A673 (cell line): ENCODE measurements around the gene FOXC2. TPM values are rescaled to one million over a fixed set of nuclear protein-coding genes. Genes with fewer than 3 reads are reported as not detected.

Experiments used
- BruUV-seq: library from RNA; stranded (reverse); fragments of 400-500 nt; replicated peaks from 2 replicates; lab custom pipeline; 2021; lab: Mats Ljungman, UMichigan
- CTCF ChIA-PET: fragments of 300-600 bp; sonication (Branson Sonifier 250); formaldehyde crosslinking; loops from one replicate; lab custom pipeline; 2022; ENCODE audit warnings: antibody characterized with exemption; lab: Charles Lee
- POLR2A ChIA-PET: fragments of 300-600 bp; sonication (Branson Sonifier 250); formaldehyde crosslinking; loops from one replicate; lab custom pipeline; 2022; ENCODE audit warnings: antibody characterized with exemption; ENCODE audit not compliant: low non-redundant PET; lab: Charles Lee
- DNase-seq: peaks from one replicate; pipeline ENCODE4 v3.0.0-alpha.2; 2015; ENCODE audit warnings: low spot score
- H3K27ac ChIP-seq: fragments of 200-600 bp; sonication (generic); 2 replicates; pipeline ENCODE4 v1.5.1; 2016; ENCODE audit warnings: mixed run types, low read depth, mild to moderate bottlenecking, mixed read lengths, antibody characterized with exemption, low read length; ENCODE audit not compliant: poor library complexity, severe bottlenecking
- H3K27me3 ChIP-seq: fragments of 200-600 bp; sonication (generic); replicated peaks from 2 replicates; pipeline ENCODE4 v1.6.1; 2017; ENCODE audit warnings: mixed run types, low read depth, mild to moderate bottlenecking, mixed read lengths, antibody characterized with exemption, low read length; ENCODE audit not compliant: insufficient read depth, poor library complexity
- H3K36me3 ChIP-seq: fragments of 200-600 bp; sonication (generic); 2 replicates; pipeline ENCODE4 v1.6.1; 2016; ENCODE audit warnings: mixed run types, mild to moderate bottlenecking, mixed read lengths, antibody characterized with exemption, low read length; ENCODE audit not compliant: insufficient read depth, poor library complexity, severe bottlenecking
- H3K4me1 ChIP-seq: fragments of 200-600 bp; sonication (generic); 2 replicates; pipeline ENCODE4 v1.6.1; 2017; ENCODE audit warnings: mixed run types, mild to moderate bottlenecking, mixed read lengths, antibody characterized with exemption, low read length; ENCODE audit not compliant: insufficient read depth, poor library complexity, severe bottlenecking
- H3K4me3 ChIP-seq: fragments of 200-600 bp; sonication (generic); 2 replicates; pipeline ENCODE4 v1.5.1; 2016; ENCODE audit warnings: low read depth, mixed run types, mild to moderate bottlenecking, mixed read lengths, low read length; ENCODE audit not compliant: poor library complexity, severe bottlenecking
- H3K9me3 ChIP-seq: fragments of 200-600 bp; sonication (generic); 2 replicates; pipeline ENCODE4 v1.6.1; 2016; ENCODE audit warnings: mixed run types, low read depth, mild to moderate bottlenecking, mixed read lengths, antibody characterized with exemption, low read length; ENCODE audit not compliant: poor library complexity, severe bottlenecking
- EZH2 ChIP-seq: fragments of 200-600 bp; sonication (generic); IDR thresholded peaks from 2 replicates; pipeline ENCODE4 v1.6.1; 2017; ENCODE audit warnings: borderline replicate concordance, low read depth, mild to moderate bottlenecking, mixed read lengths, antibody characterized with exemption, low read length; ENCODE audit not compliant: poor library complexity, severe bottlenecking
- intact Hi-C: fragments of 100-400 bp; cut with micrococcal nuclease; formaldehyde crosslinking; loops from one replicate; pipeline ENCODE4 v1.10.0; 2022; ENCODE audit not compliant: unreplicated experiment
- total RNA-seq: library from RNA; stranded (reverse); gene quantifications from 2 replicates; pipeline ENCODE4 v1.2.3, GENCODE V29; 2021
- TF ChIP-seq, protein P1 (sequence below): fragments of 300-800, 200-600 bp; sonication (generic); conservative IDR thresholded peaks from 2 replicates; pipeline ENCODE4 v1.5.1; 2017; ENCODE audit warnings: low read depth, mild to moderate bottlenecking, antibody characterized with exemption, low read length, moderate library complexity, mixed read lengths

The FOXC2 gene
- total RNA-seq, 1 experiment from 2014 or later, result 0.34 TPM

DNA sequence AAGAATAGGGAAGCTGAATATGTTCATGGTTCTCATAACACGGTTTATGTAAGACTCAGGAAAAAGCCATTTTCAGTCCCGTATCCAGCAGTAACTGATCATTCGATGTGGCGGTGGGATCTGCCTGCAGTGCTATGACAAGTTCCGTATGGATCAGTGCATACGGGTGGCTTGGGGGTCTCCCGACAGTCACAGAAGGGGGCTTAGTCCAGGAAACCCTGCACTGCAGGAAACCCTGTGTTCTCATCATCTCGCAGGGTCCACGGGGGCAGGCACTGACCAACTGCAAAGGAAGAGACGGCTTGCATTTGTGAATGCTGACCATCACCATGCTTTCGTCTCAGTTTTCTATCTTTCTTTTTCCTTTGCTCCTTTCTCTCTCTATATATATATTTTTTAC lies 19.3 kb upstream of the FOXC2 start:
- Histone ChIP-seq H3K36me3 (peaks cover 12% of the 10 kb centered on the region), H3K27me3 (no peaks in the 10 kb centered on the region), H3K4me1 (no peaks in the 10 kb centered on the region), H3K27ac (no peak overlapping the region), H3K9me3 (no peaks in the 10 kb centered on the region), H3K4me3 (no peak overlapping the region)
- no TSS peak for BruUV-seq
- TF ChIP-seq, protein P1, sequence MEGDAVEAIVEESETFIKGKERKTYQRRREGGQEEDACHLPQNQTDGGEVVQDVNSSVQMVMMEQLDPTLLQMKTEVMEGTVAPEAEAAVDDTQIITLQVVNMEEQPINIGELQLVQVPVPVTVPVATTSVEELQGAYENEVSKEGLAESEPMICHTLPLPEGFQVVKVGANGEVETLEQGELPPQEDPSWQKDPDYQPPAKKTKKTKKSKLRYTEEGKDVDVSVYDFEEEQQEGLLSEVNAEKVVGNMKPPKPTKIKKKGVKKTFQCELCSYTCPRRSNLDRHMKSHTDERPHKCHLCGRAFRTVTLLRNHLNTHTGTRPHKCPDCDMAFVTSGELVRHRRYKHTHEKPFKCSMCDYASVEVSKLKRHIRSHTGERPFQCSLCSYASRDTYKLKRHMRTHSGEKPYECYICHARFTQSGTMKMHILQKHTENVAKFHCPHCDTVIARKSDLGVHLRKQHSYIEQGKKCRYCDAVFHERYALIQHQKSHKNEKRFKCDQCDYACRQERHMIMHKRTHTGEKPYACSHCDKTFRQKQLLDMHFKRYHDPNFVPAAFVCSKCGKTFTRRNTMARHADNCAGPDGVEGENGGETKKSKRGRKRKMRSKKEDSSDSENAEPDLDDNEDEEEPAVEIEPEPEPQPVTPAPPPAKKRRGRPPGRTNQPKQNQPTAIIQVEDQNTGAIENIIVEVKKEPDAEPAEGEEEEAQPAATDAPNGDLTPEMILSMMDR, result no peak
- no peak for TF ChIP-seq EZH2
- ChIA-PET CTCF (no interaction called here), POLR2A (no interaction called here)
- intact Hi-C loops, result no loop called here
- no peak for DNase-seq

- POLR2A ChIA-PET, result no interaction called here
- TF ChIP-seq, protein P1, result no peak
- TF ChIP-seq EZH2, result no peak
- H3K36me3 ChIP-seq, result peaks cover 12% of the 10 kb centered on the region
- H3K4me3 ChIP-seq, result no peak overlapping the region
- no peak for DNase-seq
- no TSS peak for BruUV-seq
- intact Hi-C loops, result no loop called here
- CTCF ChIA-PET, result no interaction called here
- no peaks in the 10 kb centered on the region for H3K9me3 ChIP-seq
- H3K4me1 ChIP-seq, result no peaks in the 10 kb centered on the region
- no peak overlapping the region for H3K27ac ChIP-seq
- no peaks in the 10 kb centered on the region for H3K27me3 ChIP-seq
Measured at GRCh38 chr16:86549076-86549892, 17.3 kb upstream of the FOXC2 start.

DNA sequence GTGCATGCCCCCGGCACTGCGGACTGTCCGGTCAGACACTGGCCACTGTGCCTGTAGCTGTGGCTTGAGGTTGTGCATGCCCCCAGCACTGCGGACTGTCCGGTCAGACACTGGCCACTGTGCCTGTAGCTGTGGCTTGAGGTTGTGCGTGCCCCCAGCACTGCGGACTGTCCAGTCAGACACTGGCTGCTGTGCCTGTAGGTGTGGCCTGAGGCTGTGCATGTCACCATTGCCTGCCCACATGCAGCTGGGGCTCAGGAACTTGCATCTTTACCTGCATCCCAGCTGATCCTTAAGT lies 16.8 kb upstream of the FOXC2 start:
- POLR2A ChIA-PET, result no interaction called here
- no peak overlapping the region for H3K27ac ChIP-seq
- DNase-seq, result no peak
- BruUV-seq, result no TSS peak
- TF ChIP-seq, protein P1, result no peak
- no peak for TF ChIP-seq EZH2
- no peaks in the 10 kb centered on the region for H3K27me3 ChIP-seq
- no peaks in the 10 kb centered on the region for H3K4me1 ChIP-seq
- H3K36me3 ChIP-seq, result peaks cover 12% of the 10 kb centered on the region
- no peaks in the 10 kb centered on the region for H3K9me3 ChIP-seq
- intact Hi-C loops, result no loop called here
- CTCF ChIA-PET, result no interaction called here
- H3K4me3 ChIP-seq, result no peak overlapping the region
